ENCODE measurements around the gene ADGRG7. TPM values are rescaled to one million over a fixed set of nuclear protein-coding genes. Genes with fewer than 3 reads are reported as not detected.

Gene ADGRG7
- total and polyA plus RNA-seq, 2 of the 13 experiments (the other 11 are each of a cell fraction or from before 2014, with no cell fraction given), result not detected

DNA sequence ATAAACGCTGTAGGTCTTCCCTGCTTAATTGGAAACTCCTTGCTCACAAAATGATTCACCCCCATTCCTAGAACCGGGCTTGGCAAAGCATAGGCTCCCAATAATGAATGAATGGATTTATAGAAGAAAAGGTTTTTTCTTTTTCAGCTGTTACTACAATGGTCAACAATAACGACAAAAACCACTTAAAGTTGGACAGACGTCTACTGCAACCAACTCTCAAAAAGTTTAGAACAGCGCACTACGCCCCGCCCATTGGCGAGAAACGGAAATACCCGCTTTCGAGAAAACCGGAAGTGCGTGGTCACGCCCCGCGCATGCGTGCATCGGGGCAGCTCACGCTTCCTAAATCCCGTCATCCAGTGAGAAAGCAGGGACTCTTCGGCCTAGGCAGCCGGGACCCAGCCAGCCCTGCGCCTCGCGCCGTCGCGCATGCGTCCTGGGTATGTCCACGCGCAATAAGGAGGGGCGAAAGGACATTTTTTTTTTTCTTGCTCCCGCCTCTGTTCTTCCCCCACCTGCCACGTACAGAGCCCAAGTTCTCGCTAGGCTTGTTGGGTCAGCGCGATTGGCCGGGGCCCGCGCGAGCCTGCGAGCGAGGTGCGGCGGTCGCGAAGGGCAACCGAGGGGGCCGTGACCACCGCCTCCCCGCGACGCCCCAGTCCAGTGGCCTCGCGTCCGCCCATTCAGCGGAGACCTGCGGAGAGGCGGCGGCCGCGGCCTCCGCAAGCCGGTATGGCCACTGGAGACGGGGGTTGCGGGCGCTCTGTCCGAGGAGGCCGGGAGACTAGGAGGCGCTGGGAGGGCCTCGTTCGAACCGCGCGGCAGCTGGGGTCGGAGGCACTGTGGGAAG lies 99.8 kb downstream of the ADGRG7 start, which contains the start of gene TFG (continued):
- TF ChIP-seq, protein P1, sequence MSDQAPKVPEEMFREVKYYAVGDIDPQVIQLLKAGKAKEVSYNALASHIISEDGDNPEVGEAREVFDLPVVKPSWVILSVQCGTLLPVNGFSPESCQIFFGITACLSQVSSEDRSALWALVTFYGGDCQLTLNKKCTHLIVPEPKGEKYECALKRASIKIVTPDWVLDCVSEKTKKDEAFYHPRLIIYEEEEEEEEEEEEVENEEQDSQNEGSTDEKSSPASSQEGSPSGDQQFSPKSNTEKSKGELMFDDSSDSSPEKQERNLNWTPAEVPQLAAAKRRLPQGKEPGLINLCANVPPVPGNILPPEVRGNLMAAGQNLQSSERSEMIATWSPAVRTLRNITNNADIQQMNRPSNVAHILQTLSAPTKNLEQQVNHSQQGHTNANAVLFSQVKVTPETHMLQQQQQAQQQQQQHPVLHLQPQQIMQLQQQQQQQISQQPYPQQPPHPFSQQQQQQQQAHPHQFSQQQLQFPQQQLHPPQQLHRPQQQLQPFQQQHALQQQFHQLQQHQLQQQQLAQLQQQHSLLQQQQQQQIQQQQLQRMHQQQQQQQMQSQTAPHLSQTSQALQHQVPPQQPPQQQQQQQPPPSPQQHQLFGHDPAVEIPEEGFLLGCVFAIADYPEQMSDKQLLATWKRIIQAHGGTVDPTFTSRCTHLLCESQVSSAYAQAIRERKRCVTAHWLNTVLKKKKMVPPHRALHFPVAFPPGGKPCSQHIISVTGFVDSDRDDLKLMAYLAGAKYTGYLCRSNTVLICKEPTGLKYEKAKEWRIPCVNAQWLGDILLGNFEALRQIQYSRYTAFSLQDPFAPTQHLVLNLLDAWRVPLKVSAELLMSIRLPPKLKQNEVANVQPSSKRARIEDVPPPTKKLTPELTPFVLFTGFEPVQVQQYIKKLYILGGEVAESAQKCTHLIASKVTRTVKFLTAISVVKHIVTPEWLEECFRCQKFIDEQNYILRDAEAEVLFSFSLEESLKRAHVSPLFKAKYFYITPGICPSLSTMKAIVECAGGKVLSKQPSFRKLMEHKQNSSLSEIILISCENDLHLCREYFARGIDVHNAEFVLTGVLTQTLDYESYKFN (CRISPR knock-in tag; conservative IDR thresholded peaks at IDR 0.05), result peak; percentile 46
- TF ChIP-seq, protein P2, sequence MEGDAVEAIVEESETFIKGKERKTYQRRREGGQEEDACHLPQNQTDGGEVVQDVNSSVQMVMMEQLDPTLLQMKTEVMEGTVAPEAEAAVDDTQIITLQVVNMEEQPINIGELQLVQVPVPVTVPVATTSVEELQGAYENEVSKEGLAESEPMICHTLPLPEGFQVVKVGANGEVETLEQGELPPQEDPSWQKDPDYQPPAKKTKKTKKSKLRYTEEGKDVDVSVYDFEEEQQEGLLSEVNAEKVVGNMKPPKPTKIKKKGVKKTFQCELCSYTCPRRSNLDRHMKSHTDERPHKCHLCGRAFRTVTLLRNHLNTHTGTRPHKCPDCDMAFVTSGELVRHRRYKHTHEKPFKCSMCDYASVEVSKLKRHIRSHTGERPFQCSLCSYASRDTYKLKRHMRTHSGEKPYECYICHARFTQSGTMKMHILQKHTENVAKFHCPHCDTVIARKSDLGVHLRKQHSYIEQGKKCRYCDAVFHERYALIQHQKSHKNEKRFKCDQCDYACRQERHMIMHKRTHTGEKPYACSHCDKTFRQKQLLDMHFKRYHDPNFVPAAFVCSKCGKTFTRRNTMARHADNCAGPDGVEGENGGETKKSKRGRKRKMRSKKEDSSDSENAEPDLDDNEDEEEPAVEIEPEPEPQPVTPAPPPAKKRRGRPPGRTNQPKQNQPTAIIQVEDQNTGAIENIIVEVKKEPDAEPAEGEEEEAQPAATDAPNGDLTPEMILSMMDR (CRISPR knock-in tag; IDR thresholded peaks at IDR 0.05), result no peak
- TF ChIP-seq, protein P3, sequence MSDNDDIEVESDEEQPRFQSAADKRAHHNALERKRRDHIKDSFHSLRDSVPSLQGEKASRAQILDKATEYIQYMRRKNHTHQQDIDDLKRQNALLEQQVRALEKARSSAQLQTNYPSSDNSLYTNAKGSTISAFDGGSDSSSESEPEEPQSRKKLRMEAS (IDR thresholded peaks at IDR 0.05), result peak; percentile 83
- TF ChIP-seq, protein P4, sequence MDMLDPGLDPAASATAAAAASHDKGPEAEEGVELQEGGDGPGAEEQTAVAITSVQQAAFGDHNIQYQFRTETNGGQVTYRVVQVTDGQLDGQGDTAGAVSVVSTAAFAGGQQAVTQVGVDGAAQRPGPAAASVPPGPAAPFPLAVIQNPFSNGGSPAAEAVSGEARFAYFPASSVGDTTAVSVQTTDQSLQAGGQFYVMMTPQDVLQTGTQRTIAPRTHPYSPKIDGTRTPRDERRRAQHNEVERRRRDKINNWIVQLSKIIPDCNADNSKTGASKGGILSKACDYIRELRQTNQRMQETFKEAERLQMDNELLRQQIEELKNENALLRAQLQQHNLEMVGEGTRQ (IDR thresholded peaks at IDR 0.05; ENCODE audit: low read depth, low read length), result no peak
- TF ChIP-seq, protein P4 (CRISPR knock-in tag; IDR thresholded peaks at IDR 0.05; ENCODE audit: borderline replicate concordance), result no peak
- TF ChIP-seq PHF21A (CRISPR knock-in tag; IDR thresholded peaks at IDR 0.05) (peak; percentile 82), ZBTB1 (CRISPR knock-in tag; IDR thresholded peaks at IDR 0.05; ENCODE audit: borderline replicate concordance) (no peak), KAT7 (CRISPR knock-in tag; IDR thresholded peaks at IDR 0.05; ENCODE audit: borderline replicate concordance) (0 out of 2 replicates have a peak, but pooled peaks have one; percentile 70), ZNF629 (CRISPR knock-in tag; conservative IDR thresholded peaks at IDR 0.05) (no peak; the same call in 1 of the 2 replicates), SP1 (IDR thresholded peaks at IDR 0.05) (no peak), SP1 (CRISPR knock-in tag; IDR thresholded peaks at IDR 0.05) (no peak; the same call in 1 of the 2 replicates), SIX1 (CRISPR knock-in tag; IDR thresholded peaks at IDR 0.05; ENCODE audit: borderline replicate concordance) (no peak; the same call in 1 of the 2 replicates), GPN1 (CRISPR knock-in tag; IDR thresholded peaks at IDR 0.05; ENCODE audit: borderline replicate concordance) (no peak), SMYD3 (CRISPR knock-in tag; IDR thresholded peaks at IDR 0.05) (no peak), ZNF121 (CRISPR knock-in tag; IDR thresholded peaks at IDR 0.05) (no peak), TMF1 (CRISPR knock-in tag; IDR thresholded peaks at IDR 0.05; ENCODE audit: low read depth) (peak; percentile 82; the same call in 1 of the 2 replicates)
- TF ChIP-seq, protein P5, sequence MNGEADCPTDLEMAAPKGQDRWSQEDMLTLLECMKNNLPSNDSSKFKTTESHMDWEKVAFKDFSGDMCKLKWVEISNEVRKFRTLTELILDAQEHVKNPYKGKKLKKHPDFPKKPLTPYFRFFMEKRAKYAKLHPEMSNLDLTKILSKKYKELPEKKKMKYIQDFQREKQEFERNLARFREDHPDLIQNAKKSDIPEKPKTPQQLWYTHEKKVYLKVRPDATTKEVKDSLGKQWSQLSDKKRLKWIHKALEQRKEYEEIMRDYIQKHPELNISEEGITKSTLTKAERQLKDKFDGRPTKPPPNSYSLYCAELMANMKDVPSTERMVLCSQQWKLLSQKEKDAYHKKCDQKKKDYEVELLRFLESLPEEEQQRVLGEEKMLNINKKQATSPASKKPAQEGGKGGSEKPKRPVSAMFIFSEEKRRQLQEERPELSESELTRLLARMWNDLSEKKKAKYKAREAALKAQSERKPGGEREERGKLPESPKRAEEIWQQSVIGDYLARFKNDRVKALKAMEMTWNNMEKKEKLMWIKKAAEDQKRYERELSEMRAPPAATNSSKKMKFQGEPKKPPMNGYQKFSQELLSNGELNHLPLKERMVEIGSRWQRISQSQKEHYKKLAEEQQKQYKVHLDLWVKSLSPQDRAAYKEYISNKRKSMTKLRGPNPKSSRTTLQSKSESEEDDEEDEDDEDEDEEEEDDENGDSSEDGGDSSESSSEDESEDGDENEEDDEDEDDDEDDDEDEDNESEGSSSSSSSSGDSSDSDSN (CRISPR knock-in tag; IDR thresholded peaks at IDR 0.05), result no peak; the same call in 1 of the 2 replicates
- TF ChIP-seq, protein P6, sequence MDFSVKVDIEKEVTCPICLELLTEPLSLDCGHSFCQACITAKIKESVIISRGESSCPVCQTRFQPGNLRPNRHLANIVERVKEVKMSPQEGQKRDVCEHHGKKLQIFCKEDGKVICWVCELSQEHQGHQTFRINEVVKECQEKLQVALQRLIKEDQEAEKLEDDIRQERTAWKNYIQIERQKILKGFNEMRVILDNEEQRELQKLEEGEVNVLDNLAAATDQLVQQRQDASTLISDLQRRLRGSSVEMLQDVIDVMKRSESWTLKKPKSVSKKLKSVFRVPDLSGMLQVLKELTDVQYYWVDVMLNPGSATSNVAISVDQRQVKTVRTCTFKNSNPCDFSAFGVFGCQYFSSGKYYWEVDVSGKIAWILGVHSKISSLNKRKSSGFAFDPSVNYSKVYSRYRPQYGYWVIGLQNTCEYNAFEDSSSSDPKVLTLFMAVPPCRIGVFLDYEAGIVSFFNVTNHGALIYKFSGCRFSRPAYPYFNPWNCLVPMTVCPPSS (IDR thresholded peaks at IDR 0.05), result no peak
